Liver (tissue), 3 donors: ENCODE results near the gene AOPEP.

ENCODE experiments used
- CTCF ChIP-seq: fragments of 150-350 bp; IDR thresholded peaks from 2 replicates; pipeline ENCODE4 v1.5.1; 2017; ENCODE audit warnings: improper control_type of control experiment, low read depth, low read length; ENCODE audit not compliant: missing input control
- EGR1 ChIP-seq, 2 donors: IDR thresholded peaks; 2 replicates each; pipeline ENCODE4 v1.6.1; 2016 to 2018; ENCODE audit warnings: antibody characterized with exemption in 2 of 2, low read depth in 2 of 2
- MAX ChIP-seq: IDR thresholded peaks from 2 replicates; pipeline ENCODE4 v1.6.1; 2016; ENCODE audit warnings: antibody characterized with exemption
- RAD21 ChIP-seq, 2 donors: IDR thresholded peaks; 2 replicates each; pipeline ENCODE4 v1.6.1; 2016; ENCODE audit warnings: antibody characterized with exemption in 2 of 2, mild to moderate bottlenecking in 2 of 2
- ZBTB33 ChIP-seq: IDR thresholded peaks from 2 replicates; pipeline ENCODE4 v1.6.1; 2016; ENCODE audit warnings: antibody characterized with exemption
- TF ChIP-seq, protein P1 (sequence below): IDR thresholded peaks from 2 replicates; pipeline ENCODE4 v1.6.1; 2016; ENCODE audit warnings: antibody characterized with exemption, mild to moderate bottlenecking
- donor health status: healthy.
- donor health status: healthy.

- TF ChIP-seq CTCF (no peak), MAX (no peak), RAD21 (IDR thresholded peaks at IDR 0.05) (no peak), EGR1 (IDR thresholded peaks at IDR 0.05; ENCODE audit: low read depth in 2 of 2) (no peak), ZBTB33 (no peak)
- TF ChIP-seq, protein P1, sequence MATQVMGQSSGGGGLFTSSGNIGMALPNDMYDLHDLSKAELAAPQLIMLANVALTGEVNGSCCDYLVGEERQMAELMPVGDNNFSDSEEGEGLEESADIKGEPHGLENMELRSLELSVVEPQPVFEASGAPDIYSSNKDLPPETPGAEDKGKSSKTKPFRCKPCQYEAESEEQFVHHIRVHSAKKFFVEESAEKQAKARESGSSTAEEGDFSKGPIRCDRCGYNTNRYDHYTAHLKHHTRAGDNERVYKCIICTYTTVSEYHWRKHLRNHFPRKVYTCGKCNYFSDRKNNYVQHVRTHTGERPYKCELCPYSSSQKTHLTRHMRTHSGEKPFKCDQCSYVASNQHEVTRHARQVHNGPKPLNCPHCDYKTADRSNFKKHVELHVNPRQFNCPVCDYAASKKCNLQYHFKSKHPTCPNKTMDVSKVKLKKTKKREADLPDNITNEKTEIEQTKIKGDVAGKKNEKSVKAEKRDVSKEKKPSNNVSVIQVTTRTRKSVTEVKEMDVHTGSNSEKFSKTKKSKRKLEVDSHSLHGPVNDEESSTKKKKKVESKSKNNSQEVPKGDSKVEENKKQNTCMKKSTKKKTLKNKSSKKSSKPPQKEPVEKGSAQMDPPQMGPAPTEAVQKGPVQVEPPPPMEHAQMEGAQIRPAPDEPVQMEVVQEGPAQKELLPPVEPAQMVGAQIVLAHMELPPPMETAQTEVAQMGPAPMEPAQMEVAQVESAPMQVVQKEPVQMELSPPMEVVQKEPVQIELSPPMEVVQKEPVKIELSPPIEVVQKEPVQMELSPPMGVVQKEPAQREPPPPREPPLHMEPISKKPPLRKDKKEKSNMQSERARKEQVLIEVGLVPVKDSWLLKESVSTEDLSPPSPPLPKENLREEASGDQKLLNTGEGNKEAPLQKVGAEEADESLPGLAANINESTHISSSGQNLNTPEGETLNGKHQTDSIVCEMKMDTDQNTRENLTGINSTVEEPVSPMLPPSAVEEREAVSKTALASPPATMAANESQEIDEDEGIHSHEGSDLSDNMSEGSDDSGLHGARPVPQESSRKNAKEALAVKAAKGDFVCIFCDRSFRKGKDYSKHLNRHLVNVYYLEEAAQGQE, result no peak
These were observed 360.1 kb downstream of the AOPEP start for GRCh38 chr9:95086564-95086955.
